Measurements from ENCODE around the gene GSX2. TPM values are rescaled to one million over a fixed set of nuclear protein-coding genes. Genes with fewer than 3 reads are reported as not detected.
"Not testable (repeated sequence)": the region's sequence is repeated elsewhere in the genome, so short reads cannot be mapped to it uniquely, and the experiment has no call there.

Gene GSX2
- total RNA-seq, 2 experiments from 2014 or later, result not detected

DNA sequence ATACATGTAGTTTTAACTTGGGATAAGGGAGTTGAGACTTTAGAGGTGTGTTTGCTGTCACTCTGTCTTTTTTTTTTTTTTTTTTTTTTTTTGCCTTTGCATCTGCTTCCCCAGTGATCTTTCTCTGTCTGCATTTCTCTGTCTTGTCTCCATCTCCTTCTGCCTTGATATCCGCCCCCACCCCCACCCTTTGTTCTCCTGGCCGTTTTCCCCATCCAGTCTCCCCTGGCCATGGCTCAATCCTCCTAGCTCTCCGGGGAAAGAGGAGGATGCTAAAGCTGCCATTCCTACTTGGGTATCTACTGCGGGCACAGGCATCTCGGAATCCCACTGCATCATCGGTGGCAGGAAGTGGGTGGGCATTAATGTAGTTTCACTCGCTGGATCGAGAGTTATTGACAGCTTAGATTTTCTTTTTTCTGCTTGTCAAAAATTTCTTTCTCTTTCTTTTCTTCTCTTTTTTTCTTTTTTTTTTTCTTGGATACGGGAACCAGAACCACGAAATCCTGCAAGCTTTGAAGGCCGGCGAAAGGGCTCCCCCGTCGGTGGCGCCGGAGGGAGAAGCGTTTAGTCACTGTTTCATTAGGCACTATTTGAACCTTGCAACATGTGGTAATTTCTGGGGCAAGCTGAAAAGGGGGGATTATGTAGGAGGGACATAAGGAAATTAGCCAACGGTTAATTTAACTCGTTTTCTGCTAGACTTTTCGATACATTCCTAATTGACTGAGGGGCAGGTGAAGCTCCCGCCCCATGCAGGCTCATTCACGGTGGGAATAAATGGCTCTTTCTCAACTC is 8.2 kb downstream of the GSX2 start:
- no peaks in the 10 kb centered on the region for H3K9me3 Mint-ChIP-seq (ENCODE audit: low read depth)
- H3K27ac Mint-ChIP-seq, result no peak overlapping the region
- DNase-seq (no peak), ATAC-seq (no peak)
- H3K4me3 Mint-ChIP-seq, result peak overlapping the region; percentile 43
- ChIA-PET CTCF (interaction anchor here (0.7 to 1.5 kb wide), 3 partner anchors 9 to 60 kb away, joined by 3 to 4 read pairs (median 4); no protein-coding TSS in a partner anchor), POLR2A (no interaction called here)
- no peaks in the 10 kb centered on the region for H3K36me3 Mint-ChIP-seq (ENCODE audit: low read depth)
- peaks cover 31% of the 10 kb centered on the region for H3K4me1 Mint-ChIP-seq
- H3K27me3 Mint-ChIP-seq, result peaks cover 78% of the 10 kb centered on the region
- intact Hi-C loops (cut with DNase I, micrococcal nuclease), result no loop called here

DNA sequence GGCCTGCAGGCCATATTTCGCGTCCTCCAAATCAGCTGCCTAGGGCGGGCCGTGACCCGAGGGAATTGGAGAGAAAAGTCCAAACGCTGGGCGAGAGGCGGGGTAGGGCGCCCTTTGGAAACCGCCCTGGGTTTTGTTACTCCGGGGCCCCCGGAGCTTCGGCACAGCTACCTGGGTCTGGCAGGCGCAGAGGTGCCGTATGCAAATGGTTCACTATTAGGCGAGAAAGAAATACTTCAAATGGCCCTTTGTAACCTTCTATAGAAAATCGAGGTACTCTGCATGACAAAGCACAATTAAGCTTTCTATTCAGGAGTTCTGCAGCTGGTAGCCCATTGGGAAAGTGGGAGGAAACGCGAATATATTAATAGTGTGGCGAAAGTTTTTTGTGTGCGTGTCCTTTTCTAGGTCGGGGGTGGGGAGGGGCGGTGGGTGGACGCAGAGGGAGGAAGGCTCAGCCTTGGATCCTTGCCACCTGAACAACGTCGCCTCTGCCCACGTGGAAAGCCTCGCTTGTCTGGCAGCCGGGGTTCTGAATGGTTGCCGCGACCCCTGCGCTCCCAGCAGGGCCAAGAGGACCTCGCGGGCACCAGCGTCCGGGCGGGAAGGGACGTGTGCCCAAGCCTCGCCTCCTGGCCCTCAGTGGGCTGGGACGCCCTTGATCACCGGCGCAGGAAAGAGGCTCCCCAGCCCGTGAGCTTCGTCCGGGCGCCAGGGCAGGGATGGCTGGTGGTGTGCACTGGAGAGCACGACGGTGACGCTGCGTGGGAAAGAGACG is 9.5 kb downstream of the GSX2 start:
- CTCF ChIA-PET, result interaction anchor here (0.5 to 0.8 kb wide), 3 partner anchors 119 to 1205 kb away, joined by 3 to 5 read pairs (median 4); no protein-coding TSS in a partner anchor
- intact Hi-C loops (cut with DNase I, micrococcal nuclease), result no loop called here
- H3K4me1 Mint-ChIP-seq, result peaks cover 22% of the 10 kb centered on the region
- no peaks in the 10 kb centered on the region for H3K36me3 Mint-ChIP-seq (ENCODE audit: low read depth)
- peaks cover 70% of the 10 kb centered on the region for H3K27me3 Mint-ChIP-seq
- DNase-seq, result no peak
- H3K4me3 Mint-ChIP-seq, result no peak overlapping the region
- H3K27ac Mint-ChIP-seq, result no peak overlapping the region
- no peak for ATAC-seq
- POLR2A ChIA-PET, result no interaction called here
- H3K9me3 Mint-ChIP-seq (ENCODE audit: low read depth), result no peaks in the 10 kb centered on the region

DNA sequence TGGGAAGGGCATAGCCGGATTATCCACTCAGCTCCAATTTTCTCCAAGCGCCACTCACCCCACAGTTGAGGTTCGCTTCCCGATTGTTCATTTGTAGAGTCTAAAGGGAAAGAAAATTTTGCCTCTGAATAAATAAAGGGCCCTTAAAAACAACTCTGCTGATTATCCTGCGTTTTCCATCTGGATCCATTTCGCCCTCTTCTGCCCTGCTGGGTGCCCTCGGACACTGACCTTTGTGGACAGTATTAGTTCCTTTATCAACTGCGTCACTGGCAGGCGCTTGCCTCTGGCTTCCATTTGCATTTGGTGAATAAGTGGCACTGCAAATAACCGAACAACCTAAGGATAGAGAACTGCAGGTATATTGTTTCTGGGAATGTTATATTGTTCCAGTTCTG is 10.1 kb downstream of the GSX2 start:
- Mint-ChIP-seq H3K4me1 (peaks cover 17% of the 10 kb centered on the region), H3K36me3 (ENCODE audit: low read depth) (no peaks in the 10 kb centered on the region), H3K27me3 (peaks cover 65% of the 10 kb centered on the region), H3K4me3 (no peak overlapping the region), H3K27ac (no peak overlapping the region), H3K9me3 (ENCODE audit: low read depth) (no peaks in the 10 kb centered on the region)
- CTCF ChIA-PET, result interaction anchor here (0.5 to 1.3 kb wide), 2 partner anchors 9 to 1205 kb away, joined by 3 to 5 read pairs; no protein-coding TSS in a partner anchor
- no peak for DNase-seq
- intact Hi-C loops (cut with DNase I, micrococcal nuclease), result no loop called here
- POLR2A ChIA-PET, result no interaction called here
- no peak for ATAC-seq

DNA sequence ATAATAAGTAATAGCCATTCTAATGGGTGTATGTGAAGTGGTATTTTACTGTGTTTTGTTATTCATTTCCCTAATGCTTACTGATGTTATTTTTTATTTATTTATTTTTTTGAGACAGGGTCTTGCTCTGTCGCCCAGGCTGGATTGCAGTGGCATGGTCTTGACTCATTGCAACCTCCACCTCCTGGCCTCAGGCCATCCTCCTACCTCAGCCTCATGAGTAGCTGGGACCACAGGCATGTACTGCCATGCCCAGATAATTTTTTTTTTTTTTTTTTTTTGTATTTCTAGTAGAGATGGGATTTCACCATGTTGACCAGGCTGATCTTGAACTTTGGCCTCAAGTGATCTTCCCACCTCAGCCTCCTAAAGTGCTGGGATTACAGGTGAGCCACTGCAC is 13.2 kb downstream of the GSX2 start:
- POLR2A ChIA-PET; H3K27ac Mint-ChIP-seq; intact Hi-C loops (cut with DNase I, micrococcal nuclease); H3K4me3 Mint-ChIP-seq; H3K9me3 Mint-ChIP-seq (ENCODE audit: low read depth); DNase-seq; ATAC-seq; H3K36me3 Mint-ChIP-seq (ENCODE audit: low read depth): not testable (repeated sequence)
- CTCF ChIA-PET, result interaction anchor here (0.6 to 0.7 kb wide), 2 partner anchors 105 to 1254 kb away, joined by 3 to 4 read pairs; no protein-coding TSS in a partner anchor
- Mint-ChIP-seq H3K27me3 (peaks cover 51% of the 10 kb centered on the region), H3K4me1 (peaks cover 13% of the 10 kb centered on the region)

DNA sequence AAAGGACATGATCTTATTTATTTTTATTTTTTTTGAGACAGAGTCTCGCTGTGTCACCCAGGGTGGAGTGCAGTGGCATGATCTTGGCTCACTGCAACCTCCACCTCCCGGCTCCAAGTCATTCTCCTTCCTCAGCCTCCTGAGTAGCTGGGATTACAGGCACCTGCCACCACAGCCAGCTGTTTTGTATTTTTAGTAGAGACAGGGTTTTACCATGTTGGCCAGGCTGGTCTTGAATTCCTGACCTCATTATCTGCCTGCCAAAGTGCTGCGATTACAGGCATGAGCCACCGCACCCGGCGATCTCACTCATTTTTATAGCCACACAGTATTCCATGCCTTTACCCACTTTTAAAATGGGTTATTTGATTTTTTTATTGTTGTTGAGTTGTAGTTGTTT is 16.3 kb downstream of the GSX2 start:
- H3K27me3 Mint-ChIP-seq, result peaks cover 26% of the 10 kb centered on the region
- CTCF ChIA-PET; H3K4me3 Mint-ChIP-seq; ATAC-seq; intact Hi-C loops (cut with DNase I, micrococcal nuclease); DNase-seq; H3K4me1 Mint-ChIP-seq; H3K9me3 Mint-ChIP-seq (ENCODE audit: low read depth); H3K27ac Mint-ChIP-seq; POLR2A ChIA-PET; H3K36me3 Mint-ChIP-seq (ENCODE audit: low read depth): not testable (repeated sequence)

DNA sequence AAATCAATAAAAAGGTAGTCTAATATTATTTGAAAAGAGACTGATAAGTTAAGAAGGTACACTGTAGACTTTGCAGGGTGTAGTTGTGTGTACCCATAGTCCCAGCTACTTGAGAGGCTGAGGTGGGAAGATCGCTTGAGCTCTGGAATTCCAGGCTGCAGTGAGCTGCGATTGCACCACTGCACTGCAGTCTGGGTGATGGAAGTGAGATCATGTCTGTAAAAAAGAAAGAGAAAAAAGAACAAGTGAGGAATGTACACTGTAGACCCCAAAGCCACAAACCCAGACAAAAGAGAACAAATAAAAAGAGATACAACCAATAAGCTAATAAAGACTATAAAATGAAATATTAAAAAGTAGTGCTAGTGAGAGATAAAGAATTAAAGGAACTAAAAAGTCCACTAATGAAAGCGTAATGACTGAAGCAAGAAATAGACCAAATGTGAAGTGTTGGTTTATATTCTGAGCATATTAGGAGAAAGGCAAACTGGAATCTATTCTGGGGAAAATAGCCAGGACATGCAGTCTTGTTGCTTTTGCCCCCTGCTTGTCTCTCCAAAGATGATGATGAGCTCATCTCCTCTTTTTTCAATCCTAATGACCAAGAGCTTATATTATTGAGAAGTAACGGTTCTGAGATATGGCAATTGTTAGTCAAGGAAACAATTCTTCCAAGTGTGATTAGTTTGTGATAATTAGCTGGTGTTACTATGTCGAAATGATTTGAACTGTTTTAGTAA is 19.1 kb downstream of the GSX2 start:
- Mint-ChIP-seq H3K27me3 (peaks cover 18% of the 10 kb centered on the region), H3K9me3 (ENCODE audit: low read depth) (no peaks in the 10 kb centered on the region), H3K4me3 (no peak overlapping the region), H3K4me1 (no peaks in the 10 kb centered on the region), H3K27ac (no peak overlapping the region), H3K36me3 (ENCODE audit: low read depth) (no peaks in the 10 kb centered on the region)
- CTCF ChIA-PET, result interaction anchor here (1.4 kb wide), 1 partner anchor 8 kb away, joined by 5 read pairs; no protein-coding TSS in a partner anchor
- POLR2A ChIA-PET, result no interaction called here
- intact Hi-C loops (cut with DNase I, micrococcal nuclease), result no loop called here
- no peak for ATAC-seq
- no peak for DNase-seq

DNA sequence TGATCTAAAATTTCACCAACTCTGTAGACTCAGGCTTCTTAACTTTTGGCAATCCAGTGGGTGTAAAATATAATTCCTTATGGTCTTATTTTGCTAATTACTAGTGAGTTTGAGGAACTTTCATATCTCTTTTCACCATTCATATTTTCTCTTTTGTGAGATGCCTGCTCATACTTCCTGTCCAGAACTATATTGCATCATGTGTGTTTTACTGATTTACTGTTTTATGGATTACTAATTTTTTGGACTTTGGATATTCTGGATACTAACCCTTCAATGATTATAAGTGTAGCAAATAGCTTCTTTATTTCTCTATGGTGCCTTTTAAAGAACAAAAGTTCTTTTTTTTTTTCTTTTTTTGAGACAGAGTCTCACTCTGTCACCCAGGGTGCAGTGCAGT is 20.6 kb downstream of the GSX2 start:
- no peak for ATAC-seq
- no peak for DNase-seq
- CTCF ChIA-PET, result interaction anchor here (0.7 kb wide), 1 partner anchor 670 kb away, joined by 3 read pairs; no protein-coding TSS in a partner anchor
- intact Hi-C loops (cut with DNase I, micrococcal nuclease), result no loop called here
- POLR2A ChIA-PET, result interaction anchor here (0.6 kb wide), 1 partner anchor 49 kb away, joined by 5 read pairs; no protein-coding TSS in a partner anchor
- Mint-ChIP-seq H3K27ac (no peak overlapping the region), H3K27me3 (peaks cover 16% of the 10 kb centered on the region), H3K9me3 (ENCODE audit: low read depth) (no peaks in the 10 kb centered on the region), H3K36me3 (ENCODE audit: low read depth) (no peaks in the 10 kb centered on the region), H3K4me1 (no peaks in the 10 kb centered on the region), H3K4me3 (no peak overlapping the region)

DNA sequence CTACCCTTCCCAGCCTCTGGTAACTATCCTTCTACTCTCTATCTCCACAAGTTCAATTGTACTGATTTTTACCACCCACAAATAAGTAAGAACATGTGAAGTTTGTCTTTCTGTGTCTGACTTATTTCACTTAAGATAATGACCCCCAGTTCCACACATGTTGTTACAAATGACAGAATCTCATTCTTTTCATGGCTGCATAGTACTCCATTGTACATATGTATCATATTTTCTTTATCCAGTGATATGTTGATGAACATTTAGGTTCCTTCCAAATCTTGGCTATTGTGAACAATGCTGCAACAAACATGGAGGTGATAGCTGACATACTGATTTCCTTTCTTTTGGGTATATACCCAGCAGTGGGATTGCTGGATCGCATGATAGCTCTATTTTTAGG is 27.7 kb downstream of the GSX2 start:
- no peak for DNase-seq
- H3K27me3 Mint-ChIP-seq, result peaks cover 22% of the 10 kb centered on the region
- H3K9me3 Mint-ChIP-seq (ENCODE audit: low read depth), result peaks cover 21% of the 10 kb centered on the region
- H3K4me1 Mint-ChIP-seq, result no peaks in the 10 kb centered on the region
- intact Hi-C loops (cut with DNase I, micrococcal nuclease), result no loop called here
- ChIA-PET CTCF (no interaction called here), POLR2A (interaction anchor here (0.6 kb wide), 1 partner anchor 18 kb away, joined by 3 read pairs; no protein-coding TSS in a partner anchor)
- H3K4me3 Mint-ChIP-seq, result no peak overlapping the region
- peaks cover 3% of the 10 kb centered on the region for H3K36me3 Mint-ChIP-seq (ENCODE audit: low read depth)
- no peak overlapping the region for H3K27ac Mint-ChIP-seq
- ATAC-seq, result no peak

DNA sequence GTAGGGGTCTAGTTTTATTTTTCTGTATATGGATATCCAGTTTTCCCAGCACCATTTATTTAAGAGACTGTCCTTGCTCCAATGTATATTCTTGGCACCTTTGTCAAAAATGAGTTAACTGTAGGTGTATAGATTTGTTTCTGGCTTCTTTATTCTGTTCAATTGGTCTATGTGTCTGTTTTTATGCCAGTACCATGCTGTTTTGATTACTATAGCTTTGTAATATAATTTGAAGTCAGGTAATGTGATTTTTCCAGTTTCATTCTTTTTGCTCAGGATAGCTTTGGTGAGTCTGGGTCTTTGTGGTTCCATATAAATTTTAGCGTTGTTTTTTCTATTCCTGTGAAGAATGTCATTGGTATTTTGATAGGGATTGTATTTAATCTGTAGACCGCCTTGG is 28.7 kb downstream of the GSX2 start:
- H3K36me3 Mint-ChIP-seq (ENCODE audit: low read depth); H3K4me3 Mint-ChIP-seq; DNase-seq; H3K27ac Mint-ChIP-seq; ATAC-seq; CTCF ChIA-PET; intact Hi-C loops (cut with DNase I, micrococcal nuclease); H3K4me1 Mint-ChIP-seq: not testable (repeated sequence)
- Mint-ChIP-seq H3K9me3 (ENCODE audit: low read depth) (peaks cover 21% of the 10 kb centered on the region), H3K27me3 (peaks cover 24% of the 10 kb centered on the region)
- POLR2A ChIA-PET, result interaction anchor here (0.6 kb wide), 1 partner anchor 11 kb away, joined by 4 read pairs; no protein-coding TSS in a partner anchor

DNA sequence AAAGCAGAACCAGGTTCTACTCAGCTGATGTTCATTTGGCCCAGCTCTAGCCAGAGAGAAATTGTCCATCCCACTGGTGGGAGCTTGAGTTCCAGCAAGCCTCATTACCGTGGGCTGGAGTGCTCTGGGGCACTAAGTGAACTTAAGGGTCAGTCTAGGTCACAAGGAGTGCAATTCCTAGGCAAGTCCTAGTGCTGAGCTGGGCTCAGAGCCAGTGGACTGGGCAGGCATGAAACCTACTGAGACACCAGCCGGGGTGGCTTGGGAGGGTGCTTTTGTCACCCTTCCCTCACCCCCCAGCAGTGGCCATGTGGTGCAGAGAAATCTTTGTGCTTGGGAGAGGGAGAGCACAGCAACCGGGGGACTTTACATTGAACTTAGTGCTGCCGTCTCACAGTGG is 39.4 kb downstream of the GSX2 start:
- Mint-ChIP-seq H3K4me1 (no peaks in the 10 kb centered on the region), H3K27ac (no peak overlapping the region), H3K36me3 (ENCODE audit: low read depth) (no peaks in the 10 kb centered on the region), H3K4me3 (no peak overlapping the region), H3K27me3 (peaks cover 4% of the 10 kb centered on the region), H3K9me3 (ENCODE audit: low read depth) (no peaks in the 10 kb centered on the region)
- ChIA-PET CTCF (interaction anchor here (0.6 kb wide), 1 partner anchor 466 kb away, joined by 3 read pairs; no protein-coding TSS in a partner anchor), POLR2A (no interaction called here)
- intact Hi-C loops (cut with DNase I, micrococcal nuclease), result no loop called here
- no peak for DNase-seq
- no peak for ATAC-seq

DNA sequence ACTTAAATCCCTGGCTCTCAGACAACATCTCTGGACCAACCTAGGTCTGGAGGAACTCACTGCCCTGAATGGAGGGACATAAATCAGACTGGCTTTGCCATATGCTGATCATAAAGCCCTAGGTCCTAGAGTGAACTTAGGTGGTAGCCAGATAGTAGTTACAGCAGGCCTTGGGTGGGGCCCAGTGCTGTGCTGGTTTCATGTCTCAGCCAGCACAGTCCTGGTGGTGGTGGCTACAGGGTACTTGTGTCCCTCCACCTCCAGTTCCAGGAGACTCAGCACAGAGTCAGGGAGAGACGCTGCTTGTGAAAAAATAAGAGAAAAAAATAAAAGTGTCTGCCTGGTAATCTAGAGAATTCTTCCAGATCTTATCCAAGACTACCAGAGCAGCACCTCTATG is 40.3 kb downstream of the GSX2 start:
- intact Hi-C loops (cut with DNase I, micrococcal nuclease), result no loop called here
- no peaks in the 10 kb centered on the region for H3K36me3 Mint-ChIP-seq (ENCODE audit: low read depth)
- no peaks in the 10 kb centered on the region for H3K9me3 Mint-ChIP-seq (ENCODE audit: low read depth)
- CTCF ChIA-PET, result no interaction called here
- no peak overlapping the region for H3K27ac Mint-ChIP-seq
- ATAC-seq, result no peak
- H3K4me3 Mint-ChIP-seq, result no peak overlapping the region
- peaks cover 2% of the 10 kb centered on the region for H3K27me3 Mint-ChIP-seq
- no peak for DNase-seq
- POLR2A ChIA-PET, result no interaction called here
- peaks cover 6% of the 10 kb centered on the region for H3K4me1 Mint-ChIP-seq

All from activated CD4-positive, alpha-beta T cell treated with anti-CD3 and anti-CD28 coated beads for 36 hours (primary cell).